ENCODE measurements around the gene FIGN.

- no peak for TF ChIP-seq POLR2A (IDR thresholded peaks at IDR 0.05)
- no peak for TF ChIP-seq CTCF (IDR thresholded peaks at IDR 0.05)
These were observed 49.5 kb downstream of the FIGN start for GRCh38 chr2:163686289-163686688.
